ENCODE measurements around the gene MLC1.

Gene MLC1

GRCh38 chr22:50085211-50085972 lies at the start of gene MLC1:
Gene MLC1 (minus strand): TSS chr22:50085426. CDS start chr22:50084902, 524 bp downstream.
- no peak for DNase-seq (ENCODE audit: low read depth in 2 of 2)

- DNase-seq (ENCODE audit: low read depth in 2 of 2), result no peak
Observed at GRCh38 chr22:50134481-50134880, 49.3 kb upstream of the MLC1 start.

DNA sequence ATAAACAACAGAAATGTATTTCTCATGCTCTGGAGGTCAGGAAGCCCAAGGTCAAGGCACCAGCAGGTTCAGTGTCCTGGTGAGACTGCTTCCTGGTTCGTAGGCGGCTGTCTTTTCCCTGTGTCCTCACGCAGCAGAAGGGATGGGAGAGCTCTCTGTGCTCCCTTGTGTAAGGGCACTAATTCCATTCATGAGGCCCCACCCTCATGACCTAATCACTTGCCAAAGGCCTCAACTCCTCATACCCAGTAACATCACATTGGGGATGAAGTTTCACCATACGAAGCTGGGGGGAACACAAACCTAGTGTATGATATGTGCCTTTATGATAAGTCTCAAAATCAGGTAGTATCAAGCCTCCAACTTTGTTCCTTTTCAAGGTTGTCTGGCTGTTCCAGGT lies 46.7 kb upstream of the MLC1 start:
- DNase-seq (ENCODE audit: low read depth in 2 of 2), result no peak

- DNase-seq (ENCODE audit: low read depth in 2 of 2), result no peak
Observed at GRCh38 chr22:50129121-50129736, 44.0 kb upstream of the MLC1 start.

DNA sequence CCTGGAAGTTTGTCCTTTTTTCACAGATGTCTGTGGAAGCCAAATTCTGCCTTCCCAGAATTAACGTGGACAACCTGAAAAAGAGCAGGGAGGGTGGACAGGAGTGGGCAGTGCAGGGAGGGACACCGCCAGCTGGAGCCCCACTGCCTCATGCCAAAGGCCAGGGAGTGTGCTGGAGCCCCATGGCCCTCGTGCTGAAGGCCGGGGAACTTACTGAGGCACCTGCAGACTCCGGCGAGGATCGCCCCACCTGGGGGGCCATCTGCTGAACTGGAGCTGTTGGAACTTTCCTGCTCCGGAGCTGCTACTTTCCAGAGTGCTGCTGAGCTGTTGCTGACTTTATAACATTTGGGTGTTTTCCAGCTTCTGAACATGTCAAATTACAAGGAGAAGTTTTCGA lies 39.8 kb upstream of the MLC1 start:
- no peak for DNase-seq (ENCODE audit: low read depth in 2 of 2)

DNA sequence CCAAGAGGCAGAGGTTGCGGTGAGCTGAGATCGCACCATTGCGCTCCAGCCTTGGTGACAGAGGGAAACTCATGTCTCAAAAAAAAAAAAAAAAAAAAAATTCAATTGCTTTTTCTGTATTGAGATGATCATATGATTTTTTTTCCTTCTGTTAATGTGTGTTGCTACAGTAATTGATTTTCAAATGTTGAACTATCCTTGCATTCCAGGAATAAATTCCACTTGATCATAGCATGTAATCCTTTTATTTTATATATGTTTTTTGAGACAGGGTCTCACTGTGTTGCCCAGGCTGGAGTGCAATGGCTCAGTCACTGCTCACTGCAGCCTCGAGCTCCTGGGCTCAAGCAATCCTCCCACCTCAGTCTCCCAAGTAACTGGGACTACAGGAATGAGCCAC lies 37.9 kb upstream of the MLC1 start:
- no peak for DNase-seq (ENCODE audit: low read depth in 2 of 2)

DNA sequence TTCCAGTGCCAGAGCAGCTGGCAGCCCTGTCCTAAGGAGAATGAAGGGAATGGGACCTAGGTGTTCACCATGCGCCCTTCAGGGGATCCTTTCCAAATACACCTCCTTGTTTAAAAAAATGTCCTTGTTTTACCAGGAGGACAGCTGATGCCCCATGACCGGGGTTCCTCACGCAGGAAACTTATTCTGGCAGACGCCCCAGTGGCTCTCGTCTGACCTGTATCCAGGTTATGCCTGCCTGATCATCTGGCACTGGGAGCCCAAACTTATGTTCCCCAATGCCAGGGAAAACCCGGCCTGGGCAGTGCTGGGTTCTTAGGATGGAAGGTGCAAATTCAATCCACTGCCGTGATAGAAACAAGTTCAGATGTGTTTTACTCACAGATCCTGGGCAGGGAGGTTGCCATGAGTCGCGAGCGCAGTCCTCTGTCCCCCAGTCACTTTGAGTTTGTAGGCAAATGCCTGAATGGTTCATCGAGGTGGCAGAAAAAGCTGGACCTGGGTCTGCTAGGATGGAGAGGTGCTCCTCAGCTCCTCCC lies 36.0 kb upstream of the MLC1 start:
- no peak for DNase-seq (ENCODE audit: low read depth in 2 of 2)

- no peak for DNase-seq (ENCODE audit: low read depth in 2 of 2)
Observed at GRCh38 chr22:50119768-50120251, 34.6 kb upstream of the MLC1 start.

GRCh38 chr22:50119169-50119767 lies 34.0 kb upstream of the MLC1 start:
- DNase-seq (ENCODE audit: low read depth in 2 of 2), result no peak

DNA sequence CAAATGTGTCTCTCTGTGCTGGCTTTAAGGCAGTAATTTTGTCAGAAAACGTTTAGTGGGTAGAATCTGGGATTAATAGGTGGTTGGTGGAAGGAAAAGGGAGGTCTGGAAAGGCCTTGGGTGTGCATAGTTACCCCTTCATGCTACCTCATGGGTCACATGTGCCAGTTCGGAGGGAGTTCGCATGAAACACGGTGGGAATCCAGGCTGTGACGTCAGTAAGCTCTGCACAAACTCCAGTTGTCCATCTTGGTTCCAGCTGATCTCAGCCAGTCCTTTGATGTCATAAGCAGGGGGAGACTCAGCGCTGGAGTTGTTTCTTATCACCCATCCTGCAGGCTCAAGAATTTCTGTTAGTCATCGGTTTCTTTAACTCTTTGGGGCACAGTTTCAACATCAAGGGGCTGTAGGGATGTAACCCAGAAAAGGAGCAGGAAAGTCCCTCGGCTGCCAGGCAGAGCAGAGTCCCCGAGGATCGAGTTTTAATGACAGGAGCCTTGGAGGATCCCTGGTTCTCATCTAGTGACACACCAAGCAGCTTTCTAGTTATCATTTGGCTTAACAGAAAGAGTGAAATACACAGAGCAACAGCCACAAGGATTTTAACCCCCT lies 33.4 kb upstream of the MLC1 start:
- DNase-seq (ENCODE audit: low read depth in 2 of 2), result no peak

- DNase-seq (ENCODE audit: low read depth in 2 of 2), result no peak
Observed at GRCh38 chr22:50118129-50118528, 32.9 kb upstream of the MLC1 start.

- no peak for DNase-seq (ENCODE audit: low read depth in 2 of 2)
Observed at GRCh38 chr22:50117168-50117762, 32.0 kb upstream of the MLC1 start.

- DNase-seq (ENCODE audit: low read depth in 2 of 2), result no peak
Observed at GRCh38 chr22:50115693-50116092, 30.5 kb upstream of the MLC1 start.

GRCh38 chr22:50114221-50115021 lies 29.2 kb upstream of the MLC1 start:
- no peak for DNase-seq (ENCODE audit: low read depth in 2 of 2)

- no peak for DNase-seq (ENCODE audit: low read depth in 2 of 2)
Observed at GRCh38 chr22:50112151-50113118, 27.2 kb upstream of the MLC1 start.

DNA sequence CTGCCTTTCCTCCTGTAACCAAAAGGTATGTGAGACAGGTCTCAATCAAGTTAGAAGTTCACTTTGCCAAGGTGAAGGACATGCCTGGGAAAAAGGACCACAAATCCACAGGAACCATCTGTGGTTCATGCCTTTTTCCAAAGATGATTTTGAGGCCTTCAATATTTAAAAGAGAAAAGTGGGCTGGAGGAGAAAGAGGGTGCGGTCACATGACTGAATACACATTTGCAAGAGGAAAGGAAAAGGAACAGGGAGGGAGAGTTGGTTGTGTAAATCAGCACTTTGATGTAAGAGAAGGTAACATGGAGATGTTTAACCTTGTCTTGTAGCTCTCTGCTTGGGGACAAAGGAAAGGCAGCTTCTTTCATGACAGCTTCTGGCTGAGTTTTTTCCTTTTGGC lies 25.8 kb upstream of the MLC1 start:
- DNase-seq (ENCODE audit: low read depth in 2 of 2), result no peak

DNA sequence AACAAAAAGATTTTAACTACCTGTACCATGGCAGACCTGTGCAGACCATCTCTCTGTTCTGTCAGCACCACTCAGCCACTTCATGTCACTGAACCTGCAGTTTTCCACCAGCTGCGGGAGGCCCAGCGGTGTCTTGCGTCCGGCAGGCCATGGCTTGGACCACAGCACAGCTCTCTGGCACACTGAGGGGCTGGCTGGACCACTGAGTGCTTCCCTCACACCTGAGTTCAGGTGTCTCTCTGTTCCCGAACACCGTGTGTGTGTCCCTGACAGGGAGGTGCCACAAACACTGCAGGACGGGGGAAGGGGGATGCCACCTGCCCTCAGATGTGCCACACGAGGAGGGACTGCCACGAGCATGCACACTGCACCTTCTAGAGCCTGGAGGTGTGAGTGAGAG lies 22.3 kb upstream of the MLC1 start:
- no peak for DNase-seq (ENCODE audit: low read depth in 2 of 2)

DNA sequence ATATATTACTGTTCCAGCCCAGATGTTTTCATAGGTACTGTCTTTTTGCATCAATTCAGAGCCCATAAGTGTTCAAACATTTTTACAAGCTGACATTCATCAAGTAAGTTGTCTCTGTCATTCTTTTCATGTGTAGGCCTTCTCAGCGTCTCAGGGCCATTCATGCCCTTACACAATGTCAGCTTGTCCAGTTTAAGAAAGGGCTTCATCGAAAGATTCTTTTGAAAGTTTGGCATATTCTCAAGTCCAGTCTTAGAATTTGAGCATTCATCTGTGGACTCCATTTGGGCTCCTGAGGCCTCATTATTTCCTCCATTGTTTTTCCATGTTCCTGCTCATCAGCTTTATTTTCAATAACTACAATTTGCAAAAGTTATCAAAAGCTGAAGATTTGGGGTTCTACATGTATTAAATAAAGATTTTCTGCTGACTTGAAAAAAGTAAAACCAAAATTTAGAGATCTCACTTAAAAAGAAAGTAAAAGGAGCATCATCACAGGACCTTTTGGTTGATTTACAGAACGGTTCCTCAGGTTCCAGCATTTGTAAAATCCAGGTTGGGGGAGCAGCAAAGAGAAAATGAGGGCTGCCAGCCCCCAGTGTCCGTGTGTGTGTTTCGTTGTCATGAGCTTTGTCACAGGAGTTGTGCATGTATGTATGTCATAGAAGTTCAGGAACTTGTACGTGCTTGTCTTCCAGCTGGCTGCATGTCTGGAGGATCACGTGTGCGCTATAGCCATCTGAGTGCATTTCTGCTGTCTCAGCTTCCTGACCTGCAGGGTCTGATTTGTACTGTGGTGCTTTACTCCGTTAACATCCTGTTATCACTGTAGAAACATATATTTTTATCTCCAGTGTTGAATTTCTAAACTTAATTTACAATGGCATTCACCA lies 20.2 kb upstream of the MLC1 start:
- DNase-seq (ENCODE audit: low read depth in 2 of 2), result no peak

GRCh38 chr22:50104141-50104544 lies 18.9 kb upstream of the MLC1 start:
- DNase-seq (ENCODE audit: low read depth in 2 of 2), result no peak
